ENCODE data around the gene YWHAQ. TPM values are rescaled to one million over a fixed set of nuclear protein-coding genes. Genes with fewer than 3 reads are reported as not detected.

YWHAQ gene
- total and polyA plus RNA-seq, 4 donors = 68.8 to 145 (median 88.0) TPM

GRCh38 chr2:9657083-9657482, 26.3 kb upstream of the YWHAQ start (continued):
- TF ChIP-seq EGR1 (IDR thresholded peaks at IDR 0.05; ENCODE audit: low read depth in 2 of 2) (no peak), GABPA (IDR thresholded peaks at IDR 0.05 in 1 of 2, conservative IDR thresholded peaks at IDR 0.05 in 1 of 2) (no peak), FOXA1 (IDR thresholded peaks at IDR 0.05) (no peak), SP1 (IDR thresholded peaks at IDR 0.05) (no peak), YY1 (IDR thresholded peaks at IDR 0.05) (no peak), RAD21 (IDR thresholded peaks at IDR 0.05) (no peak), JUND (IDR thresholded peaks at IDR 0.05) (no peak)
- TF ChIP-seq, protein P1, sequence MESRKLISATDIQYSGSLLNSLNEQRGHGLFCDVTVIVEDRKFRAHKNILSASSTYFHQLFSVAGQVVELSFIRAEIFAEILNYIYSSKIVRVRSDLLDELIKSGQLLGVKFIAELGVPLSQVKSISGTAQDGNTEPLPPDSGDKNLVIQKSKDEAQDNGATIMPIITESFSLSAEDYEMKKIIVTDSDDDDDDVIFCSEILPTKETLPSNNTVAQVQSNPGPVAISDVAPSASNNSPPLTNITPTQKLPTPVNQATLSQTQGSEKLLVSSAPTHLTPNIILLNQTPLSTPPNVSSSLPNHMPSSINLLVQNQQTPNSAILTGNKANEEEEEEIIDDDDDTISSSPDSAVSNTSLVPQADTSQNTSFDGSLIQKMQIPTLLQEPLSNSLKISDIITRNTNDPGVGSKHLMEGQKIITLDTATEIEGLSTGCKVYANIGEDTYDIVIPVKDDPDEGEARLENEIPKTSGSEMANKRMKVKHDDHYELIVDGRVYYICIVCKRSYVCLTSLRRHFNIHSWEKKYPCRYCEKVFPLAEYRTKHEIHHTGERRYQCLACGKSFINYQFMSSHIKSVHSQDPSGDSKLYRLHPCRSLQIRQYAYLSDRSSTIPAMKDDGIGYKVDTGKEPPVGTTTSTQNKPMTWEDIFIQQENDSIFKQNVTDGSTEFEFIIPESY (IDR thresholded peaks at IDR 0.05) = no peak

- Histone ChIP-seq H3K4me1 (ENCODE audit: control insufficient read depth in 4 of 4, insufficient read depth in 4 of 4, low read length in 3 of 4) (no peaks in the 10 kb centered on the region), H3K4me3 (ENCODE audit: low read depth in 1 of 3, low read length in 3 of 3) (no peak overlapping the region), H3K27ac (ENCODE audit: low read depth in 1 of 2, low read length in 2 of 2) (no peak overlapping the region), H3K9me3 (ENCODE audit: control insufficient read depth in 4 of 4, low read length in 3 of 4) (no peaks in the 10 kb centered on the region), H3K27me3 (ENCODE audit: control insufficient read depth in 4 of 4, insufficient read depth in 4 of 4, low read length in 3 of 4) (no peaks in the 10 kb centered on the region), H3K36me3 (ENCODE audit: control insufficient read depth in 4 of 4, insufficient read depth in 3 of 4, low read depth in 1 of 4, low read length in 3 of 4) (no peaks in the 10 kb centered on the region), H3K9ac (ENCODE audit: low read depth in 1 of 2, low read length in 2 of 2) (no peak overlapping the region)
- TF ChIP-seq CTCF (IDR thresholded peaks at IDR 0.05; ENCODE audit: low read depth, low read length, missing input control) (no peak), SP1 (IDR thresholded peaks at IDR 0.05) (no peak), HNF4G (IDR thresholded peaks at IDR 0.05) (no peak), NR2F2 (IDR thresholded peaks at IDR 0.05) (no peak), FOXA2 (IDR thresholded peaks at IDR 0.05) (no peak), RAD21 (IDR thresholded peaks at IDR 0.05) (no peak), EGR1 (IDR thresholded peaks at IDR 0.05; ENCODE audit: low read depth in 2 of 2) (no peak), GABPA (IDR thresholded peaks at IDR 0.05 in 1 of 2, conservative IDR thresholded peaks at IDR 0.05 in 1 of 2) (no peak), REST (IDR thresholded peaks at IDR 0.05) (no peak)
- TF ChIP-seq, protein P2, sequence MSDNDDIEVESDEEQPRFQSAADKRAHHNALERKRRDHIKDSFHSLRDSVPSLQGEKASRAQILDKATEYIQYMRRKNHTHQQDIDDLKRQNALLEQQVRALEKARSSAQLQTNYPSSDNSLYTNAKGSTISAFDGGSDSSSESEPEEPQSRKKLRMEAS (IDR thresholded peaks at IDR 0.05) = no peak
- TF ChIP-seq, protein P1 (IDR thresholded peaks at IDR 0.05) = no peak
- 90% methylated on average over 11 of the region's 11 CpGs for WGBS
- no peak for DNase-seq (ENCODE audit: low spot score)
These were observed 25.5 kb upstream of the YWHAQ start for GRCh38 chr2:9656270-9656766.

Measured in liver (tissue), 9 donors.